ENCODE data around the gene TCF7. TPM values are rescaled to one million over a fixed set of nuclear protein-coding genes. Genes with fewer than 3 reads are reported as not detected.

The TCF7 gene
- total RNA-seq, 1 donor from 2014 or later, result 3.6 TPM

- no peak overlapping the region for H3K4me3 ChIP-seq (ENCODE audit: low read depth, low read length)
- H3K27me3 ChIP-seq (ENCODE audit: control insufficient read depth, insufficient read depth, low read length), result no peaks in the 10 kb centered on the region
- DNase-seq (ENCODE audit: low read depth), result no peak
- TF ChIP-seq, protein P1, sequence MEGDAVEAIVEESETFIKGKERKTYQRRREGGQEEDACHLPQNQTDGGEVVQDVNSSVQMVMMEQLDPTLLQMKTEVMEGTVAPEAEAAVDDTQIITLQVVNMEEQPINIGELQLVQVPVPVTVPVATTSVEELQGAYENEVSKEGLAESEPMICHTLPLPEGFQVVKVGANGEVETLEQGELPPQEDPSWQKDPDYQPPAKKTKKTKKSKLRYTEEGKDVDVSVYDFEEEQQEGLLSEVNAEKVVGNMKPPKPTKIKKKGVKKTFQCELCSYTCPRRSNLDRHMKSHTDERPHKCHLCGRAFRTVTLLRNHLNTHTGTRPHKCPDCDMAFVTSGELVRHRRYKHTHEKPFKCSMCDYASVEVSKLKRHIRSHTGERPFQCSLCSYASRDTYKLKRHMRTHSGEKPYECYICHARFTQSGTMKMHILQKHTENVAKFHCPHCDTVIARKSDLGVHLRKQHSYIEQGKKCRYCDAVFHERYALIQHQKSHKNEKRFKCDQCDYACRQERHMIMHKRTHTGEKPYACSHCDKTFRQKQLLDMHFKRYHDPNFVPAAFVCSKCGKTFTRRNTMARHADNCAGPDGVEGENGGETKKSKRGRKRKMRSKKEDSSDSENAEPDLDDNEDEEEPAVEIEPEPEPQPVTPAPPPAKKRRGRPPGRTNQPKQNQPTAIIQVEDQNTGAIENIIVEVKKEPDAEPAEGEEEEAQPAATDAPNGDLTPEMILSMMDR (IDR thresholded peaks at IDR 0.05; ENCODE audit: insufficient read depth, low read length, poor library complexity, severe bottlenecking), result no peak
- H3K36me3 ChIP-seq (ENCODE audit: control insufficient read depth, insufficient read depth, low read length), result peaks cover 3% of the 10 kb centered on the region
These were observed 27.6 kb downstream of the TCF7 start for GRCh38 chr5:134142052-134142451.

- Histone ChIP-seq H3K4me3 (ENCODE audit: low read depth, low read length) (no peak overlapping the region), H3K27me3 (ENCODE audit: control insufficient read depth, insufficient read depth, low read length) (no peaks in the 10 kb centered on the region), H3K36me3 (ENCODE audit: control insufficient read depth, insufficient read depth, low read length) (peaks cover 3% of the 10 kb centered on the region)
- DNase-seq (ENCODE audit: low read depth), result no peak
- TF ChIP-seq, protein P1 (IDR thresholded peaks at IDR 0.05; ENCODE audit: insufficient read depth, low read length, poor library complexity, severe bottlenecking), result no peak
These were observed 28.3 kb downstream of the TCF7 start for GRCh38 chr5:134142806-134143205.

GRCh38 chr5:134143431-134143830 lies 28.9 kb downstream of the TCF7 start:
- Histone ChIP-seq H3K27me3 (ENCODE audit: control insufficient read depth, insufficient read depth, low read length) (no peaks in the 10 kb centered on the region), H3K36me3 (ENCODE audit: control insufficient read depth, insufficient read depth, low read length) (peaks cover 3% of the 10 kb centered on the region), H3K4me3 (ENCODE audit: low read depth, low read length) (no peak overlapping the region)
- DNase-seq (ENCODE audit: low read depth), result no peak
- TF ChIP-seq, protein P1 (IDR thresholded peaks at IDR 0.05; ENCODE audit: insufficient read depth, low read length, poor library complexity, severe bottlenecking), result no peak

DNA sequence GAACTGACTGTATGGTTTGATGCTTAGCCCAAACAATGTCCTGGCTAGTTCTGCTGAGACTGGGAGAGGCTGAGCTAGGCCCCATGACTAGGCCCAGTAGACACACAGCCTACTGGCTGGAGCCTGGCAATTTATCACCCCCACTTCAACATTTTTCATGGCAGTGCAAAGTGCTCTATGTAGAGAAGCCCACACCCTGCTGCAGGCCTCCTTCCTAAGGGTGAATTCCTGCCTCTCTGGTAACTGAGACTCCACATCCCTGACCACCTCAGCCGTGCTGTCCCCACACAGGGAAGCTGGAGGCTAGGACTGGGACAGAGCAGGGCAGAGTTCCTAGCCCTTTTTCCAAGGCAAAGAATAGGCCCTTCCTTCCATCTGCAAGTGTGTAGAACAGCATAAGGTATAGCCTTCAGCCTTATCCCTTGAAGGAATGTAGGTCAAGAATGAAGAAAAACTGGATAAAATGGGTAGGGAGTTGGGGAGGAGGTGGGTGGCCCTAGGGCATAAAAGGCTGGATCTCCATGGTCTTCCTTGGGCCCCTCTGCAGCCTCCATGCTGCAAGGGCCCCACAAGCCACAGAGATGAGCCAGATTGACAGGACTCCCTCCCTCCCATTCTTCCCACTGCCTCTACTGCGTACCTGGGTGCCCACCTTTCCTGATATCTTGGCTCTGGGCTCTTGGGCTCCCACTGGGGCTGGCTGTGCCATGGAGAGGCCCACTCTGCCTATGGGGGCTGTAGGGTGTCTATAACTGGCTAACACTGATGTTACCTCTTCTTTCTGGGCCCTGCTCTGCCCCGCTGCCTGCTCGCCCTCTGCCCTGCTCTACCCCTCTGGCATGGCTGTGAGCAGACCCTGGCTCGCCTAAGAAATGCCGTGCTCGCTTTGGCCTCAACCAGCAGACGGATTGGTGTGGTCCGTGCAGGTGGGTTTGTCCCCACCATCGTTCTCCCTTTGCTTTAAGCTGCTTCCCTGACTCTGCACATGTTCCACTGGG lies 29.8 kb downstream of the TCF7 start:
- H3K4me3 ChIP-seq (ENCODE audit: low read depth, low read length), result no peak overlapping the region
- no peaks in the 10 kb centered on the region for H3K27me3 ChIP-seq (ENCODE audit: control insufficient read depth, insufficient read depth, low read length)
- H3K36me3 ChIP-seq (ENCODE audit: control insufficient read depth, insufficient read depth, low read length), result peaks cover 3% of the 10 kb centered on the region
- DNase-seq (ENCODE audit: low read depth), result no peak
- TF ChIP-seq, protein P1 (IDR thresholded peaks at IDR 0.05; ENCODE audit: insufficient read depth, low read length, poor library complexity, severe bottlenecking), result no peak

DNA sequence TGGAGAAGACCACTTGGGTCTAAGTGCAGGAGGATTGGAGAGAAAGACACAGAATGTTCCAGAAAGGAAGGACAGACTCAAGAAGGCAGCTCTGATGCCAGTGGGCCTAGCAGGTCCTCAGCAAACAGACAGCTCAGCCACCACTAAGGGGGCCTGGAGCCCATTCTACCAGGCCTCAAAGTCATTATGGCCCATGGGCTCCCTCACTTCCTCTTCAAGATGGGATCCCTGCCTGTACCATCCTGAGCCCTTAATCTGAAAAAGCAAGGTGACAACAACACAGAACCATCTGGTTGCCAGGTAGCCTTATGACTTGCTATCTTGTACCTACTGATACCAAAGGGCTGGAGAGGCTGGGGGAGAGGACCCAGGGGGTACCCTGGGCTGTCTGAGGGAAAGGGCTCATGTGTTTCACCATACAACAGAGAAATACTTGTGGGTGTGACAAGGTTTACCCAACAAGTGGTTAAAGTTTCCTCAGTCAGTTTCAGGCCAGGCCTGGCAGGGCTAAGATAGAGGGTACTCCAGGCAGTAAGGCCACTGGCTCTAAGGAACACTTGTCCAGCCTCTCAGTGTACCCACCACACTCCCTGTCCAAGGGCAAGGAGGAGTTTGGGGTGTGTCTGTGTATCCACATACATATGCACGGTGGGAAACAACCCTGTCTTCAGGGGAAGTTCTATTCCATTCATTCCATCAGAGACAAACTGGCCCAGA lies 30.7 kb downstream of the TCF7 start:
- peaks cover 3% of the 10 kb centered on the region for H3K36me3 ChIP-seq (ENCODE audit: control insufficient read depth, insufficient read depth, low read length)

More for the DNA sequence above, 30.7 kb downstream of the TCF7 start:
- TF ChIP-seq, protein P1 (IDR thresholded peaks at IDR 0.05; ENCODE audit: insufficient read depth, low read length, poor library complexity, severe bottlenecking), result no peak
- Histone ChIP-seq H3K4me3 (ENCODE audit: low read depth, low read length) (no peak overlapping the region), H3K27me3 (ENCODE audit: control insufficient read depth, insufficient read depth, low read length) (no peaks in the 10 kb centered on the region)
- no peak for DNase-seq (ENCODE audit: low read depth)
